HCT116 (cell line): ENCODE measurements around the gene PCBP3. TPM values are rescaled to one million over a fixed set of nuclear protein-coding genes. Genes with fewer than 3 reads are reported as not detected.

Experiments
- ATAC-seq: fragments of 200-7000 bp; cut with Tn5 transposase; 2 replicates; pipeline ENCODE4 v1.9.1; 2020; ENCODE audit warnings: mild to moderate bottlenecking, moderate library complexity
- BruUV-seq: library from RNA; stranded (reverse); fragments of 400-500 nt; replicated peaks from 2 replicates; lab custom pipeline; 2021; lab: Mats Ljungman, UMichigan
- CTCF ChIA-PET: fragments of 300-600 bp; sonication (Branson Sonifier 250); formaldehyde crosslinking; loops from one replicate; lab custom pipeline; 2021; ENCODE audit warnings: antibody characterized with exemption; lab: Charles Lee
- POLR2A ChIA-PET: fragments of 300-600, 350-600 bp; sonication (Branson Sonifier 250); formaldehyde crosslinking; loops from one replicate; lab custom pipeline; 2021; ENCODE audit warnings: antibody characterized with exemption; lab: Charles Lee
- RAD21 ChIA-PET, 2 experiments: fragments of 300-600 bp; sonication (Branson Sonifier 250); formaldehyde crosslinking; loops; one replicate each; lab custom pipeline; 2023; ENCODE audit warnings: low total read pairs in 2 of 2; ENCODE audit not compliant: uncharacterized antibody in 2 of 2, unreplicated experiment in 2 of 2, low non-redundant PET in 1 of 2; lab: Charles Lee
- DNase-seq: peaks from one replicate; pipeline ENCODE4 v3.0.0-alpha.2; 2010; ENCODE audit warnings: low read depth, low spot score
- H2AFZ ChIP-seq: fragments of 200-600 bp; shearing (Covaris generic), sonication (generic); 2 replicates; pipeline ENCODE4 v1.6.1; 2017; ENCODE audit warnings: low read depth, mixed run types, mixed read lengths, antibody characterized with exemption, low read length; ENCODE audit not compliant: poor library complexity, severe bottlenecking
- H3K27ac ChIP-seq: 2 replicates; pipeline ENCODE4 v1.5.1; 2012; ENCODE audit warnings: low read depth, low read length
- H3K27me3 ChIP-seq: fragments of 200-600 bp; sonication (generic); 2 replicates; pipeline ENCODE4 v1.6.1; 2016; ENCODE audit warnings: mixed run types, low read length, mixed read lengths; ENCODE audit not compliant: insufficient read depth
- H3K36me3 ChIP-seq, 2 experiments: fragments of 200-500 bp in 1 of 2; fragments of 200-600 bp in 1 of 2; sonication (Bioruptor generic) in 1 of 2; sonication (generic) in 1 of 2; 2 replicates each; pipeline versions ENCODE4 v1.5.1 to v1.6.1; 2014 to 2016; ENCODE audit warnings: low read length in 2 of 2, inconsistent platforms in 1 of 2, mixed read lengths in 1 of 2, mixed run types in 1 of 2; ENCODE audit not compliant: insufficient read depth in 2 of 2, control insufficient read depth in 1 of 2
- H3K4me1 ChIP-seq, 2 experiments: fragments of 200-600 bp in 1 of 2; sonication (generic) in 1 of 2; 2 replicates each; pipeline versions ENCODE4 v1.5.1 to v1.6.1; 2012 to 2017; ENCODE audit warnings: low read length in 2 of 2, inconsistent platforms in 1 of 2, mild to moderate bottlenecking in 1 of 2, mixed read lengths in 1 of 2, mixed run types in 1 of 2, moderate library complexity in 1 of 2; ENCODE audit not compliant: insufficient read depth in 2 of 2, control insufficient read depth in 1 of 2
- H3K4me2 ChIP-seq: fragments of 200-600 bp; sonication (generic); 2 replicates; pipeline ENCODE4 v1.6.1; 2017; ENCODE audit warnings: mixed run types, low read length, mixed read lengths
- H3K4me3 ChIP-seq, 2 experiments: fragments of 200-600 bp in 1 of 2; sonication (generic) in 1 of 2; replicated peaks in 1 of 2; 2 replicates each; pipeline ENCODE4 v1.5.1; 2011 to 2016; ENCODE audit warnings: low read length in 2 of 2, control low read depth in 1 of 2, low read depth in 1 of 2, mild to moderate bottlenecking in 1 of 2, mixed read lengths in 1 of 2, mixed run types in 1 of 2
- H3K79me2 ChIP-seq: fragments of 200-600 bp; sonication (generic); 2 replicates; pipeline ENCODE4 v1.6.1; 2017; ENCODE audit warnings: mild to moderate bottlenecking, mixed run types, low read length, moderate library complexity, mixed read lengths; ENCODE audit not compliant: insufficient read depth
- H3K9ac ChIP-seq: fragments of 200-600 bp; sonication (generic); 2 replicates; pipeline ENCODE4 v1.6.1; 2016; ENCODE audit warnings: low read length, mixed read lengths
- H3K9me2 ChIP-seq: fragments of 200-600 bp; sonication (generic), shearing (Covaris generic); 2 replicates; pipeline ENCODE4 v1.6.1; 2017; ENCODE audit warnings: mixed run types, mild to moderate bottlenecking, moderate library complexity; ENCODE audit not compliant: insufficient read depth
- H3K9me3 ChIP-seq, 2 experiments: fragments of 200-500 bp in 1 of 2; fragments of 200-600 bp in 1 of 2; sonication (Bioruptor generic) in 1 of 2; sonication (generic) in 1 of 2; 2 replicates each; pipeline ENCODE4 v1.6.1; 2014 to 2017; ENCODE audit warnings: low read length in 2 of 2, mixed read lengths in 2 of 2, inconsistent platforms in 1 of 2, low read depth in 1 of 2, mild to moderate bottlenecking in 1 of 2, mixed run types in 1 of 2, moderate library complexity in 1 of 2; ENCODE audit not compliant: control insufficient read depth in 1 of 2, insufficient read depth in 1 of 2
- H4K20me1 ChIP-seq: fragments of 200-600 bp; sonication (generic), shearing (Covaris generic); 2 replicates; pipeline ENCODE4 v1.6.1; 2017; ENCODE audit warnings: mixed run types, mild to moderate bottlenecking, moderate library complexity; ENCODE audit not compliant: insufficient read depth
- CBX3 ChIP-seq: IDR thresholded peaks from 2 replicates; pipeline ENCODE4 v1.6.1; 2012; ENCODE audit warnings: low read depth
- CEBPB ChIP-seq: IDR thresholded peaks from 2 replicates; pipeline ENCODE4 v1.6.1; 2012; ENCODE audit warnings: low read depth
- ELF1 ChIP-seq: IDR thresholded peaks from 2 replicates; pipeline ENCODE4 v1.6.1; 2012; ENCODE audit warnings: low read depth, borderline replicate concordance
- FOSL1 ChIP-seq: IDR thresholded peaks from 2 replicates; pipeline ENCODE4 v1.6.1; 2012; ENCODE audit warnings: low read depth
- POLR2AphosphoS5 ChIP-seq: IDR thresholded peaks from 2 replicates; pipeline ENCODE4 v1.6.1; 2011; ENCODE audit warnings: mild to moderate bottlenecking, low read depth, low read length, moderate library complexity
- REST ChIP-seq: IDR thresholded peaks from 2 replicates; pipeline ENCODE4 v1.6.1; 2012; ENCODE audit warnings: low read depth
- SIN3A ChIP-seq: IDR thresholded peaks from 2 replicates; pipeline ENCODE4 v1.6.1; 2012; ENCODE audit warnings: low read depth
- YY1 ChIP-seq: IDR thresholded peaks from 2 replicates; pipeline ENCODE4 v1.6.1; 2011; ENCODE audit warnings: low read length, low read depth, moderate library complexity, mild to moderate bottlenecking; ENCODE audit not compliant: insufficient replicate concordance; ENCODE audit errors: extremely low read depth
- intact Hi-C: fragments of 100-400 bp; cut with micrococcal nuclease; formaldehyde crosslinking; loops from 2 replicates; pipeline ENCODE4 v1.10.0; 2022
- total RNA-seq: library from RNA; stranded (reverse); gene quantifications from one replicate; pipeline ENCODE4 v1.2.1, GENCODE V29; 2021; ENCODE audit not compliant: unreplicated experiment

PCBP3 gene
- total RNA-seq, 1 experiment from 2014 or later = 3.1 TPM

GRCh38 chr21:45700461-45700860, 56.9 kb downstream of the PCBP3 start:
- CTCF ChIA-PET = no interaction called here
- DNase-seq = no peak
- intact Hi-C loops = no loop called here

More at GRCh38 chr21:45700461-45700860, 56.9 kb downstream of the PCBP3 start:
- POLR2A ChIA-PET = no interaction called here
- Histone ChIP-seq H3K4me2 (no peak overlapping the region), H3K79me2 (no peaks in the 10 kb centered on the region), H3K27me3 (peaks cover 18% of the 10 kb centered on the region; the same call in 1 of the 2 replicates), H3K36me3 (no peaks in the 10 kb centered on the region), H3K4me1 (no peaks in the 10 kb centered on the region), H3K4me3 (no peak overlapping the region), H3K9me3 (no peaks in the 10 kb centered on the region), H3K9me2 (no peaks in the 10 kb centered on the region), H4K20me1 (no peaks in the 10 kb centered on the region), H2AFZ (no peak overlapping the region), H3K27ac (no peak overlapping the region), H3K9ac (no peak overlapping the region)
- ATAC-seq = no peak
- RAD21 ChIA-PET = no interaction called here
- no TSS peak for BruUV-seq
- no peak for TF ChIP-seq FOSL1
- TF ChIP-seq ELF1 = no peak
- no peak for TF ChIP-seq CEBPB
- no peak for TF ChIP-seq YY1
- no peak for TF ChIP-seq SIN3A
- TF ChIP-seq POLR2AphosphoS5 = no peak
- TF ChIP-seq CBX3 = no peak
- TF ChIP-seq REST = no peak
